HepG2 (cell line): ENCODE data around the gene PCSK5. TPM values are rescaled to one million over a fixed set of nuclear protein-coding genes. Genes with fewer than 3 reads are reported as not detected.

ENCODE experiments used
- DNMT1 ChIP-seq: sonication (generic); formaldehyde crosslinking; IDR thresholded peaks from 2 replicates; pipeline ENCODE4 v1.5.1; 2020; ENCODE audit warnings: mild to moderate bottlenecking, missing genetic modification reagents
- KDM4B ChIP-seq: sonication (generic); formaldehyde crosslinking; IDR thresholded peaks from 2 replicates; pipeline ENCODE4 v1.4.0; 2020; ENCODE audit warnings: missing genetic modification reagents
- MBD4 ChIP-seq: IDR thresholded peaks from 2 replicates; pipeline ENCODE4 v1.6.1; 2012; ENCODE audit warnings: low read length, inconsistent platforms, borderline replicate concordance
- POLR2A ChIP-seq, 2 experiments: IDR thresholded peaks; 2 replicates each; pipeline ENCODE4 v1.6.1; 2011; ENCODE audit warnings: low read depth in 2 of 2, low read length in 2 of 2, mild to moderate bottlenecking in 1 of 2, moderate library complexity in 1 of 2; ENCODE audit not compliant: insufficient read depth in 1 of 2
- SKIL ChIP-seq: sonication (generic); formaldehyde crosslinking; IDR thresholded peaks from 2 replicates; pipeline ENCODE4 v1.8.0; 2022; ENCODE audit warnings: missing genetic modification reagents, mild to moderate bottlenecking, moderate library complexity, borderline replicate concordance
- ZNF274 ChIP-seq: sonication (generic); formaldehyde crosslinking; IDR thresholded peaks from 2 replicates; pipeline ENCODE4 v1.5.1; 2020; ENCODE audit warnings: mild to moderate bottlenecking, missing genetic modification reagents
- ZNF503 ChIP-seq: sonication (generic); formaldehyde crosslinking; IDR thresholded peaks from 2 replicates; pipeline ENCODE4 v1.4.0; 2020; ENCODE audit warnings: missing genetic modification reagents
- ZNF546 ChIP-seq: sonication (generic); formaldehyde crosslinking; conservative IDR thresholded peaks from 2 replicates; pipeline ENCODE4 v1.8.1; 2023; ENCODE audit warnings: mild to moderate bottlenecking, missing genetic modification reagents
- ZNF574 ChIP-seq: sonication (generic); formaldehyde crosslinking; IDR thresholded peaks from 2 replicates; pipeline ENCODE4 v1.4.0; 2020; ENCODE audit warnings: missing genetic modification reagents
- ZSCAN30 ChIP-seq: sonication (generic); formaldehyde crosslinking; IDR thresholded peaks from 2 replicates; pipeline ENCODE4 v1.5.0; 2020; ENCODE audit warnings: mild to moderate bottlenecking, missing genetic modification reagents
- polyA plus RNA-seq, 8 experiments: library from polyadenylated mRNA; depleted of rRNA in 3 of 8; stranded (reverse) in 7 of 8; unstranded in 1 of 8; fragments of >200 nt; fragmentation: Illumina TruSeq in 4 of 8; extraction: Trizol in 4 of 8; gene quantifications; 2 replicates each; pipeline versions ENCODE4 v1.2.1 to v1.2.3, GENCODE V29; 2011 to 2016; ENCODE audit warnings: low read depth in 4 of 8, missing spikeins in 1 of 8, mixed read lengths in 1 of 8; ENCODE audit not compliant: insufficient read depth in 1 of 8
- total RNA-seq, 5 experiments: library from RNA; depleted of rRNA; stranded (reverse); fragments of >200 nt; fragmentation: Illumina TruSeq; extraction: Trizol; gene quantifications; 2 replicates each; pipeline ENCODE4 v1.2.3, GENCODE V29; 2016; ENCODE audit warnings: low read depth in 1 of 5
- TF ChIP-seq, protein P1 (sequence below), 2 experiments: IDR thresholded peaks; 2 replicates each; pipeline ENCODE4 v1.6.1; 2011 to 2012; ENCODE audit warnings: low read length in 2 of 2, borderline replicate concordance in 1 of 2, low read depth in 1 of 2, mild to moderate bottlenecking in 1 of 2, moderate library complexity in 1 of 2
- TF ChIP-seq, protein P2 (sequence below): sonication (generic); formaldehyde crosslinking; IDR thresholded peaks from 2 replicates; pipeline ENCODE4 v1.5.1; 2020; ENCODE audit warnings: mild to moderate bottlenecking, missing genetic modification reagents
- TF ChIP-seq, protein P3 (sequence below): sonication (generic); formaldehyde crosslinking; IDR thresholded peaks from 2 replicates; pipeline ENCODE4 v1.8.1; 2023; ENCODE audit warnings: mild to moderate bottlenecking, moderate library complexity, missing genetic modification reagents

Gene PCSK5
- total and polyA plus RNA-seq, 2 of the 13 experiments (the other 11 are each of a cell fraction or from before 2014, with no cell fraction given), result 0.55 to 0.66 TPM

- no peak for TF ChIP-seq ZSCAN30
- TF ChIP-seq, protein P1, sequence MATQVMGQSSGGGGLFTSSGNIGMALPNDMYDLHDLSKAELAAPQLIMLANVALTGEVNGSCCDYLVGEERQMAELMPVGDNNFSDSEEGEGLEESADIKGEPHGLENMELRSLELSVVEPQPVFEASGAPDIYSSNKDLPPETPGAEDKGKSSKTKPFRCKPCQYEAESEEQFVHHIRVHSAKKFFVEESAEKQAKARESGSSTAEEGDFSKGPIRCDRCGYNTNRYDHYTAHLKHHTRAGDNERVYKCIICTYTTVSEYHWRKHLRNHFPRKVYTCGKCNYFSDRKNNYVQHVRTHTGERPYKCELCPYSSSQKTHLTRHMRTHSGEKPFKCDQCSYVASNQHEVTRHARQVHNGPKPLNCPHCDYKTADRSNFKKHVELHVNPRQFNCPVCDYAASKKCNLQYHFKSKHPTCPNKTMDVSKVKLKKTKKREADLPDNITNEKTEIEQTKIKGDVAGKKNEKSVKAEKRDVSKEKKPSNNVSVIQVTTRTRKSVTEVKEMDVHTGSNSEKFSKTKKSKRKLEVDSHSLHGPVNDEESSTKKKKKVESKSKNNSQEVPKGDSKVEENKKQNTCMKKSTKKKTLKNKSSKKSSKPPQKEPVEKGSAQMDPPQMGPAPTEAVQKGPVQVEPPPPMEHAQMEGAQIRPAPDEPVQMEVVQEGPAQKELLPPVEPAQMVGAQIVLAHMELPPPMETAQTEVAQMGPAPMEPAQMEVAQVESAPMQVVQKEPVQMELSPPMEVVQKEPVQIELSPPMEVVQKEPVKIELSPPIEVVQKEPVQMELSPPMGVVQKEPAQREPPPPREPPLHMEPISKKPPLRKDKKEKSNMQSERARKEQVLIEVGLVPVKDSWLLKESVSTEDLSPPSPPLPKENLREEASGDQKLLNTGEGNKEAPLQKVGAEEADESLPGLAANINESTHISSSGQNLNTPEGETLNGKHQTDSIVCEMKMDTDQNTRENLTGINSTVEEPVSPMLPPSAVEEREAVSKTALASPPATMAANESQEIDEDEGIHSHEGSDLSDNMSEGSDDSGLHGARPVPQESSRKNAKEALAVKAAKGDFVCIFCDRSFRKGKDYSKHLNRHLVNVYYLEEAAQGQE (IDR thresholded peaks at IDR 0.05; ENCODE audit: borderline replicate concordance in 1 of 2, low read depth in 1 of 2, low read length in 2 of 2), result 0 out of 4 replicates have a peak, but pooled peaks of 1 of the 2 experiments have one; percentile 55
- no peak for TF ChIP-seq POLR2A (IDR thresholded peaks at IDR 0.05; ENCODE audit: insufficient read depth in 1 of 2, low read depth in 2 of 2, low read length in 2 of 2)
- TF ChIP-seq ZNF503 (CRISPR knock-in tag), result peak; percentile 36; the same call in 1 of the 2 replicates
- no peak for TF ChIP-seq DNMT1 (CRISPR knock-in tag)
- TF ChIP-seq, protein P2, sequence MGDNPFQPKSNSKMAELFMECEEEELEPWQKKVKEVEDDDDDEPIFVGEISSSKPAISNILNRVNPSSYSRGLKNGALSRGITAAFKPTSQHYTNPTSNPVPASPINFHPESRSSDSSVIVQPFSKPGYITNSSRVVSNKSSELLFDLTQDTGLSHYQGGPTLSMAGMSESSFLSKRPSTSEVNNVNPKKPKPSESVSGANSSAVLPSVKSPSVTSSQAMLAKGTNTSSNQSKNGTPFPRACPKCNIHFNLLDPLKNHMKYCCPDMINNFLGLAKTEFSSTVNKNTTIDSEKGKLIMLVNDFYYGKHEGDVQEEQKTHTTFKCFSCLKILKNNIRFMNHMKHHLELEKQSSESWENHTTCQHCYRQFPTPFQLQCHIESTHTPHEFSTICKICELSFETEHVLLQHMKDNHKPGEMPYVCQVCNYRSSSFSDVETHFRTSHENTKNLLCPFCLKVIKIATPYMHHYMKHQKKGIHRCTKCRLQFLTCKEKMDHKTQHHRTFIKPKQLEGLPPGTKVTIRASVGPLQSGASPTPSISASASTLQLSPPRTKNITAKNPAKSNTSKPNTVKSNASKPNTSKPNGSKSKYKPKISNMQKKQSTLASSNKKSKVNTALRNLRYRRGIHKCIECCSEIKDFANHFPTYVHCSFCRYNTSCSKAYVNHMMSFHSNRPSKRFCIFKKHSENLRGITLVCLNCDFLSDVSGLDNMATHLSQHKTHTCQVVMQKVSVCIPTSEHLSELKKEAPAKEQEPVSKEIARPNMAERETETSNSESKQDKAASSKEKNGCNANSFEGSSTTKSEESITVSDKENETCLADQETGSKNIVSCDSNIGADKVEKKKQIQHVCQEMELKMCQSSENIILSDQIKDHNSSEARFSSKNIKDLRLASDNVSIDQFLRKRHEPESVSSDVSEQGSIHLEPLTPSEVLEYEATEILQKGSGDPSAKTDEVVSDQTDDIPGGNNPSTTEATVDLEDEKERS (CRISPR knock-in tag), result no peak
- no peak for TF ChIP-seq KDM4B (CRISPR knock-in tag)
- peak; percentile 80 for TF ChIP-seq ZNF574 (CRISPR knock-in tag)
- TF ChIP-seq, protein P3, sequence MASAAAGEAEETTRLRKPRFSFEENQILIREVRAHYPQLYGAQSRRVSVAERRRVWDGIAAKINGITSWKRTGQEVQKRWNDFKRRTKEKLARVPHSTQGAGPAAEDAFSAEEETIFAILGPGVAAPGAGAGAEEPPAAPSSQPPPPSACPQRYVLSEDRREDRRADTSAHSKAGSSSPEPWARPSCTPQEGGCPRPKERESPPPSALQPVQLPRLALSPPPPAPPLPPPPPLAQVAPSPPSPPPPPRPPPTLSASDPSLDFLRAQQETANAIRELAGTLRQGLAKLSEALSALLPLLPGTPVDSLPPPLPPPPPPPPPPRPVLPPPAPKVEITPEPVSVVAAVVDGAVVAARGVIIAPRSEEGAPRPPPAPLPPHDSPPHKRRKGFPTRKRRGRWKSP (CRISPR knock-in tag), result 0 out of 2 replicates have a peak, but pooled peaks have one; percentile 49
- TF ChIP-seq SKIL (CRISPR knock-in tag), result peak; percentile 90
- TF ChIP-seq ZNF546, result no peak
- TF ChIP-seq ZNF274 (CRISPR knock-in tag), result no peak
- no peak for TF ChIP-seq MBD4
Observed at GRCh38 chr9:76373173-76373783, 482.8 kb downstream of the PCSK5 start (continued).
